ENCODE measurements around the gene KMT5C. TPM values are rescaled to one million over a fixed set of nuclear protein-coding genes. Genes with fewer than 3 reads are reported as not detected.

The KMT5C gene
- total and polyA plus RNA-seq, 10 of the 15 experiments (the other 5 are each of a cell fraction or from before 2014, with no cell fraction given): 0.20 to 15.8 (median 4.3) TPM; not detected in 1

DNA sequence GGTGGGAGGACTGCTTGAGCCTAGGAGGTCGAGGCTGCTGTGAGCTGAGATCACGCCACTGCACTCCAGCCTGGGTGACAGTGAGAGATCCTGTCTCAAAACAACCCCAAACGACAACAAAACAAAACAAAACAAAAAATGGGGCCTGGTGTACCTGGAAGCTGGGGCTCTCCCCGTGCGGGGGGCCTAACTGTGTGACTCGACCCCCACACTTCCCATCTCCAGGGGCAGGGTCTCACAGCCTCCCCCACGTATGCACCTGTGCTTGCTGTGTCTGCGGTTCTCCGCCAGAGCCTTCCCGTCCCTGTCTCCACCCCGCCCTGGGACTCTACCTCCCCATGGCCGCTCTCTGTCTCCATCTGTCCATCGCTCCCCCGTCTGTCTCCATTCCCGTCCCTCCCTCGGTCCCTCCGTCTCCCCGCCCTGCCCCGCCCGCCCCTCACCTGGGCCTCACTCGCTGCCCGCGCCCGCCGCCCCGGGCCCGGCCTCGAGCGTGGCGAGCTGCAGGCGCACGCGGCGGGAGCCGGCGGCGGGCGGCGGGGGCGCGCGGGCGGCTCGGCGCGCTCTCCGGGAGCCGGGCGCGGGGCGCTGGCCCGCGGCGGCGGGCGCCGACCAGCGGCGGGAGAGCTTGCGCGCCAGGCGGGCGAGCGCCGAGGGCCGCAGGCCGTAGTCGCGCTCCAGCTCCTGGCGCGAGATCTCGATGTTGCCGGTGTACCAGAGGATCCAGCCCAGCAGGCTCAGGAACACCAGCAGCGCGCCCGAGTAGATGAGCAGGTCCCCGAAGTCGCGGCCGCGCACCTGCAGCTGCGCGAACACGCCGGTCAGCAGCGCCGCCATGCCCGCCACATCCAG is 43.8 kb downstream of the KMT5C start (continued):
- TF ChIP-seq BACH1 (IDR thresholded peaks at IDR 0.05; ENCODE audit: borderline replicate concordance) (peak; percentile 38; the same call in 1 of the 2 replicates), NR2C1 (IDR thresholded peaks at IDR 0.05) (no peak), TCF12 (IDR thresholded peaks at IDR 0.05; ENCODE audit: low read depth, low read length) (no peak), ESRRA (IDR thresholded peaks at IDR 0.05; ENCODE audit: low read length) (no peak), EED (IDR thresholded peaks at IDR 0.05; ENCODE audit: low read depth) (no peak), HDGF (IDR thresholded peaks at IDR 0.05) (0 out of 2 replicates have a peak, but pooled peaks have one; percentile 33), RB1 (IDR thresholded peaks at IDR 0.05; ENCODE audit: borderline replicate concordance) (no peak), BRCA1 (IDR thresholded peaks at IDR 0.05; ENCODE audit: low read depth, low read length) (no peak), CHD4 (IDR thresholded peaks at IDR 0.05) (no peak), DPF2 (IDR thresholded peaks at IDR 0.05) (no peak; the same call in 1 of the 2 replicates), CBFB (IDR thresholded peaks at IDR 0.05; ENCODE audit: low read depth) (no peak), MYC (IDR thresholded peaks at IDR 0.05; ENCODE audit: insufficient read depth, insufficient read length, insufficient replicate concordance, low read length, severe bottlenecking) (peak; percentile 31), CHD1 (IDR thresholded peaks at IDR 0.05; ENCODE audit: low read depth, low read length) (no peak), CEBPB (IDR thresholded peaks at IDR 0.05; ENCODE audit: borderline replicate concordance in 1 of 2, low read depth in 2 of 2, low read length in 2 of 2) (no peak), MYB (IDR thresholded peaks at IDR 0.05; ENCODE audit: borderline replicate concordance, low read depth, low read length) (no peak), RCOR1 (conservative IDR thresholded peaks at IDR 0.05; ENCODE audit: low read depth, low read length) (no peak), NR2F1 (conservative IDR thresholded peaks at IDR 0.05) (no peak)
- TF ChIP-seq, protein P1, sequence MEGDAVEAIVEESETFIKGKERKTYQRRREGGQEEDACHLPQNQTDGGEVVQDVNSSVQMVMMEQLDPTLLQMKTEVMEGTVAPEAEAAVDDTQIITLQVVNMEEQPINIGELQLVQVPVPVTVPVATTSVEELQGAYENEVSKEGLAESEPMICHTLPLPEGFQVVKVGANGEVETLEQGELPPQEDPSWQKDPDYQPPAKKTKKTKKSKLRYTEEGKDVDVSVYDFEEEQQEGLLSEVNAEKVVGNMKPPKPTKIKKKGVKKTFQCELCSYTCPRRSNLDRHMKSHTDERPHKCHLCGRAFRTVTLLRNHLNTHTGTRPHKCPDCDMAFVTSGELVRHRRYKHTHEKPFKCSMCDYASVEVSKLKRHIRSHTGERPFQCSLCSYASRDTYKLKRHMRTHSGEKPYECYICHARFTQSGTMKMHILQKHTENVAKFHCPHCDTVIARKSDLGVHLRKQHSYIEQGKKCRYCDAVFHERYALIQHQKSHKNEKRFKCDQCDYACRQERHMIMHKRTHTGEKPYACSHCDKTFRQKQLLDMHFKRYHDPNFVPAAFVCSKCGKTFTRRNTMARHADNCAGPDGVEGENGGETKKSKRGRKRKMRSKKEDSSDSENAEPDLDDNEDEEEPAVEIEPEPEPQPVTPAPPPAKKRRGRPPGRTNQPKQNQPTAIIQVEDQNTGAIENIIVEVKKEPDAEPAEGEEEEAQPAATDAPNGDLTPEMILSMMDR (IDR thresholded peaks at IDR 0.05 in 2 of 3, conservative IDR thresholded peaks at IDR 0.05 in 1 of 3; ENCODE audit: control insufficient read depth in 2 of 3, extremely low read depth in 1 of 3, insufficient read depth in 1 of 3, low read depth in 3 of 3, low read length in 3 of 3): peak in 2 of 3 experiments; percentile 12 to 46; a peak in 2 of 6 replicates
- TF ChIP-seq, protein P2, sequence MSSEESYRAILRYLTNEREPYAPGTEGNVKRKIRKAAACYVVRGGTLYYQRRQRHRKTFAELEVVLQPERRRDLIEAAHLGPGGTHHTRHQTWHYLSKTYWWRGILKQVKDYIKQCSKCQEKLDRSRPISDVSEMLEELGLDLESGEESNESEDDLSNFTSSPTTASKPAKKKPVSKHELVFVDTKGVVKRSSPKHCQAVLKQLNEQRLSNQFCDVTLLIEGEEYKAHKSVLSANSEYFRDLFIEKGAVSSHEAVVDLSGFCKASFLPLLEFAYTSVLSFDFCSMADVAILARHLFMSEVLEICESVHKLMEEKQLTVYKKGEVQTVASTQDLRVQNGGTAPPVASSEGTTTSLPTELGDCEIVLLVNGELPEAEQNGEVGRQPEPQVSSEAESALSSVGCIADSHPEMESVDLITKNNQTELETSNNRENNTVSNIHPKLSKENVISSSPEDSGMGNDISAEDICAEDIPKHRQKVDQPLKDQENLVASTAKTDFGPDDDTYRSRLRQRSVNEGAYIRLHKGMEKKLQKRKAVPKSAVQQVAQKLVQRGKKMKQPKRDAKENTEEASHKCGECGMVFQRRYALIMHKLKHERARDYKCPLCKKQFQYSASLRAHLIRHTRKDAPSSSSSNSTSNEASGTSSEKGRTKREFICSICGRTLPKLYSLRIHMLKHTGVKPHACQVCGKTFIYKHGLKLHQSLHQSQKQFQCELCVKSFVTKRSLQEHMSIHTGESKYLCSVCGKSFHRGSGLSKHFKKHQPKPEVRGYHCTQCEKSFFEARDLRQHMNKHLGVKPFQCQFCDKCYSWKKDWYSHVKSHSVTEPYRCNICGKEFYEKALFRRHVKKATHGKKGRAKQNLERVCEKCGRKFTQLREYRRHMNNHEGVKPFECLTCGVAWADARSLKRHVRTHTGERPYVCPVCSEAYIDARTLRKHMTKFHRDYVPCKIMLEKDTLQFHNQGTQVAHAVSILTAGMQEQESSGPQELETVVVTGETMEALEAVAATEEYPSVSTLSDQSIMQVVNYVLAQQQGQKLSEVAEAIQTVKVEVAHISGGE (CRISPR knock-in tag; IDR thresholded peaks at IDR 0.05): no peak
- TF ChIP-seq, protein P3, sequence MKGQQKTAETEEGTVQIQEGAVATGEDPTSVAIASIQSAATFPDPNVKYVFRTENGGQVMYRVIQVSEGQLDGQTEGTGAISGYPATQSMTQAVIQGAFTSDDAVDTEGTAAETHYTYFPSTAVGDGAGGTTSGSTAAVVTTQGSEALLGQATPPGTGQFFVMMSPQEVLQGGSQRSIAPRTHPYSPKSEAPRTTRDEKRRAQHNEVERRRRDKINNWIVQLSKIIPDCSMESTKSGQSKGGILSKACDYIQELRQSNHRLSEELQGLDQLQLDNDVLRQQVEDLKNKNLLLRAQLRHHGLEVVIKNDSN (IDR thresholded peaks at IDR 0.05; ENCODE audit: borderline replicate concordance, extremely low read length, insufficient read depth, low read depth, low read length): no peak
- TF ChIP-seq, protein P4, sequence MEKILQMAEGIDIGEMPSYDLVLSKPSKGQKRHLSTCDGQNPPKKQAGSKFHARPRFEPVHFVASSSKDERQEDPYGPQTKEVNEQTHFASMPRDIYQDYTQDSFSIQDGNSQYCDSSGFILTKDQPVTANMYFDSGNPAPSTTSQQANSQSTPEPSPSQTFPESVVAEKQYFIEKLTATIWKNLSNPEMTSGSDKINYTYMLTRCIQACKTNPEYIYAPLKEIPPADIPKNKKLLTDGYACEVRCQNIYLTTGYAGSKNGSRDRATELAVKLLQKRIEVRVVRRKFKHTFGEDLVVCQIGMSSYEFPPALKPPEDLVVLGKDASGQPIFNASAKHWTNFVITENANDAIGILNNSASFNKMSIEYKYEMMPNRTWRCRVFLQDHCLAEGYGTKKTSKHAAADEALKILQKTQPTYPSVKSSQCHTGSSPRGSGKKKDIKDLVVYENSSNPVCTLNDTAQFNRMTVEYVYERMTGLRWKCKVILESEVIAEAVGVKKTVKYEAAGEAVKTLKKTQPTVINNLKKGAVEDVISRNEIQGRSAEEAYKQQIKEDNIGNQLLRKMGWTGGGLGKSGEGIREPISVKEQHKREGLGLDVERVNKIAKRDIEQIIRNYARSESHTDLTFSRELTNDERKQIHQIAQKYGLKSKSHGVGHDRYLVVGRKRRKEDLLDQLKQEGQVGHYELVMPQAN (conservative IDR thresholded peaks at IDR 0.05): peak; percentile 35; the same call in 1 of the 2 replicates
